Smooth muscle cell (in vitro differentiated cells): Measurements from ENCODE around the gene HHIPL1. TPM values are rescaled to one million over a fixed set of nuclear protein-coding genes. Genes with fewer than 3 reads are reported as not detected.
A peak's percentile ranks its signal among the peaks of the same experiment; 100 is the strongest.

Source experiments
- DNase-seq: peaks from one replicate; lab custom pipeline; 2025; ENCODE audit not compliant: unreplicated experiment; lab: John Stamatoyannopoulos, UW
- H2AFZ ChIP-seq: fragments of 200-600 bp; sonication (generic); 2 replicates; pipeline ENCODE4 v1.6.0; 2016; ENCODE audit warnings: antibody characterized with exemption, low read depth, mild to moderate bottlenecking
- H3F3A ChIP-seq: fragments of 200-600 bp; sonication (generic); 2 replicates; pipeline ENCODE4 v1.6.0; 2017; ENCODE audit warnings: antibody characterized with exemption, low read depth
- H3K27ac ChIP-seq: fragments of 200-600 bp; sonication (generic); 2 replicates; pipeline ENCODE4 v1.5.1; 2016; ENCODE audit warnings: low read depth, mild to moderate bottlenecking
- H3K27me3 ChIP-seq: fragments of 200-600 bp; sonication (generic); 2 replicates; pipeline ENCODE4 v1.6.1; 2016; ENCODE audit warnings: low read depth, mild to moderate bottlenecking
- H3K36me3 ChIP-seq: fragments of 200-600 bp; sonication (generic); 2 replicates; pipeline ENCODE4 v1.5.1; 2016; ENCODE audit warnings: low read depth
- H3K4me1 ChIP-seq: fragments of 200-600 bp; sonication (generic); 2 replicates; pipeline ENCODE4 v1.5.1; 2016; ENCODE audit warnings: low read depth
- H3K4me2 ChIP-seq: fragments of 200-600 bp; sonication (generic); 2 replicates; pipeline ENCODE4 v1.6.0; 2016; ENCODE audit warnings: mild to moderate bottlenecking
- H3K4me3 ChIP-seq: fragments of 200-600 bp; sonication (generic); 2 replicates; pipeline ENCODE4 v1.5.1; 2016; ENCODE audit warnings: mild to moderate bottlenecking
- H3K79me2 ChIP-seq: fragments of 200-600 bp; sonication (generic); 2 replicates; pipeline ENCODE4 v1.6.0; 2016; ENCODE audit warnings: low read depth, mild to moderate bottlenecking
- H3K9ac ChIP-seq: fragments of 200-600 bp; sonication (generic); 2 replicates; pipeline ENCODE4 v1.6.0; 2016; ENCODE audit warnings: low read depth
- H3K9me3 ChIP-seq: fragments of 200-600 bp; sonication (generic); replicated peaks from 2 replicates; pipeline ENCODE4 v1.5.1; 2016; ENCODE audit warnings: low read depth
- H4K20me1 ChIP-seq: fragments of 200-600 bp; sonication (generic); 2 replicates; pipeline ENCODE4 v1.6.0; 2016; ENCODE audit warnings: low read depth
- WGBS: methylation state at CpG from one replicate; pipeline ENCODE4 v1.1.7; 2016; ENCODE audit warnings: low lambda C conversion rate; 5-methylcytosine and 5-hydroxymethylcytosine counted together
- polyA plus RNA-seq: library from polyadenylated mRNA; unstranded; fragments of >200 nt; fragmentation: Nextera tagmentation; extraction: Ambion mirVana; gene quantifications from 2 replicates; pipeline ENCODE4 v1.2.1, GENCODE V29; 2016
- total RNA-seq: library from RNA; depleted of rRNA; stranded (reverse); fragments of >200 nt; gene quantifications from 2 replicates; pipeline ENCODE4 v1.2.3, GENCODE V29; 2014
- TF ChIP-seq, protein P1 (sequence below): fragments of 200-600 bp; sonication (generic); IDR thresholded peaks from 2 replicates; pipeline ENCODE4 v1.5.1; 2017; ENCODE audit warnings: borderline replicate concordance, mild to moderate bottlenecking, antibody characterized with exemption; ENCODE audit not compliant: insufficient read depth, poor library complexity, severe bottlenecking

HHIPL1 gene
- total and polyA plus RNA-seq, 2 experiments from 2014 or later, result 9.6 to 11.9 TPM

GRCh38 chr14:99627100-99627499 is 17.8 kb upstream of the HHIPL1 start:
- Histone ChIP-seq H3K9ac (no peak overlapping the region), H3K4me2 (no peak overlapping the region), H2AFZ (no peak overlapping the region), H3K79me2 (no peaks in the 10 kb centered on the region), H3K27ac (no peak overlapping the region), H3K4me3 (no peak overlapping the region), H3K9me3 (no peaks in the 10 kb centered on the region), H3K27me3 (no peaks in the 10 kb centered on the region), H3F3A (no peaks in the 10 kb centered on the region), H4K20me1 (no peaks in the 10 kb centered on the region), H3K36me3 (no peaks in the 10 kb centered on the region), H3K4me1 (no peaks in the 10 kb centered on the region)
- TF ChIP-seq, protein P1, sequence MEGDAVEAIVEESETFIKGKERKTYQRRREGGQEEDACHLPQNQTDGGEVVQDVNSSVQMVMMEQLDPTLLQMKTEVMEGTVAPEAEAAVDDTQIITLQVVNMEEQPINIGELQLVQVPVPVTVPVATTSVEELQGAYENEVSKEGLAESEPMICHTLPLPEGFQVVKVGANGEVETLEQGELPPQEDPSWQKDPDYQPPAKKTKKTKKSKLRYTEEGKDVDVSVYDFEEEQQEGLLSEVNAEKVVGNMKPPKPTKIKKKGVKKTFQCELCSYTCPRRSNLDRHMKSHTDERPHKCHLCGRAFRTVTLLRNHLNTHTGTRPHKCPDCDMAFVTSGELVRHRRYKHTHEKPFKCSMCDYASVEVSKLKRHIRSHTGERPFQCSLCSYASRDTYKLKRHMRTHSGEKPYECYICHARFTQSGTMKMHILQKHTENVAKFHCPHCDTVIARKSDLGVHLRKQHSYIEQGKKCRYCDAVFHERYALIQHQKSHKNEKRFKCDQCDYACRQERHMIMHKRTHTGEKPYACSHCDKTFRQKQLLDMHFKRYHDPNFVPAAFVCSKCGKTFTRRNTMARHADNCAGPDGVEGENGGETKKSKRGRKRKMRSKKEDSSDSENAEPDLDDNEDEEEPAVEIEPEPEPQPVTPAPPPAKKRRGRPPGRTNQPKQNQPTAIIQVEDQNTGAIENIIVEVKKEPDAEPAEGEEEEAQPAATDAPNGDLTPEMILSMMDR, result no peak
- WGBS, result 98% methylated on average over 2 of the region's 2 CpGs
- DNase-seq, result no peak

- Histone ChIP-seq H4K20me1 (no peaks in the 10 kb centered on the region), H3K4me3 (no peak overlapping the region), H3K79me2 (no peaks in the 10 kb centered on the region), H3K27ac (no peak overlapping the region), H3K4me2 (no peak overlapping the region), H3K4me1 (no peaks in the 10 kb centered on the region), H3K36me3 (no peaks in the 10 kb centered on the region), H2AFZ (no peak overlapping the region), H3K9me3 (no peaks in the 10 kb centered on the region), H3K9ac (no peak overlapping the region), H3K27me3 (no peaks in the 10 kb centered on the region), H3F3A (no peaks in the 10 kb centered on the region)
- WGBS, result 88% methylated on average over 13 of the region's 13 CpGs
- TF ChIP-seq, protein P1, result no peak
- DNase-seq, result no peak
Measured at GRCh38 chr14:99627510-99628381, 17.2 kb upstream of the HHIPL1 start.

GRCh38 chr14:99628887-99629618 is 15.9 kb upstream of the HHIPL1 start:
- 29% methylated on average over 20 of the region's 20 CpGs for WGBS
- Histone ChIP-seq H3K27me3 (no peaks in the 10 kb centered on the region), H3K9me3 (no peaks in the 10 kb centered on the region), H4K20me1 (no peaks in the 10 kb centered on the region), H3K4me2 (no peak overlapping the region), H3F3A (no peaks in the 10 kb centered on the region), H3K9ac (no peak overlapping the region), H3K4me1 (no peaks in the 10 kb centered on the region), H3K27ac (no peak overlapping the region), H3K79me2 (no peaks in the 10 kb centered on the region), H2AFZ (no peak overlapping the region), H3K36me3 (no peaks in the 10 kb centered on the region), H3K4me3 (no peak overlapping the region)
- TF ChIP-seq, protein P1, result peak; percentile 96
- peak; percentile 40 for DNase-seq
